HG03135 (cell line): ENCODE measurements around the gene CREB1.
"Not testable (repeated sequence)": the region's sequence is repeated elsewhere in the genome, so short reads cannot be mapped to it uniquely, and the experiment has no call there.

ENCODE experiments used
- ATAC-seq: cut with Tn5 transposase; IDR thresholded peaks from one replicate; pipeline ENCODE4 v1.9.1; 2021; ENCODE audit warnings: mild to moderate bottlenecking, moderate library complexity; ENCODE audit not compliant: unreplicated experiment

CREB1 gene

DNA sequence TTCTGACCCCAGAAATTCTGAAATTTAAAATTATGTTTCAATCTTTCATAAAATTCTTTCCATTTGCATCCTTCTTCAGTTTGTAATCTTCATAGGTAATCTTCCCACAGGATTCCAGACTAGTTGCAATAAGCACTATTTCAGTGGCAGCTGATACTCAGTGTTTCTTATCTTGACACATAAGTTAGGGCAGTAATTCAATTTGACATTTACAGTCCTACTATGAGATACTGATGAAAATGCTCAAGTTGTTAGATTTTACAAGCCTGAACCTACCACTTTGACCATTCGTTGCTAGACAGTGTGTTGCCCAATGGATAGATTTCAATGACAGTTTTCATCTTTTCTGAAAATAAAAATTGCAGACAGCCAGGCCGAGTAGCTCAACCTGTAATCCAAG is 85.1 kb downstream of the CREB1 start:
- ATAC-seq, result no peak

- ATAC-seq, result no peak
Measured at GRCh38 chr2:207616185-207616584, 86.4 kb downstream of the CREB1 start.

GRCh38 chr2:207617011-207617671 is 87.4 kb downstream of the CREB1 start:
- ATAC-seq, result no peak

DNA sequence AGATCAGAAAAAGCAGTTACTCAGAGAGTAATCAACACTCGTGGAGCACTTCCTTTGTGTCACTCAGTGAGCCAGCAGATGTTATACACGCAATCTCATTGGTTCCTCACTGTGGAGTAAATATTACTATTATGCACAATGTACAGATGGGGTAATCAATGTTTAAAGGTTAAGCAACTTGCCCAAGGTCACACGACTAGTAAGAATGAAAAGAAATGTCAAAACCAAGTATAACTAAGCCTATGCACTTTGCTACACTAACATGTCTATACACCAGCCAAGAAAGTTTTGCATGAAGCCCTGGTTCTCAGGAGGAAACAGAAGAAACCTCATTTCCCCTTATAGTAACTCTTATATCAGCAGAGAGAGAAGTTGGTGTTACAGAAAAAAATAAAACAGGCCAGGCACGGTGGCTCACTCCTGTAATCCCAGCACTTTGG is 90.0 kb downstream of the CREB1 start:
- no peak for ATAC-seq

DNA sequence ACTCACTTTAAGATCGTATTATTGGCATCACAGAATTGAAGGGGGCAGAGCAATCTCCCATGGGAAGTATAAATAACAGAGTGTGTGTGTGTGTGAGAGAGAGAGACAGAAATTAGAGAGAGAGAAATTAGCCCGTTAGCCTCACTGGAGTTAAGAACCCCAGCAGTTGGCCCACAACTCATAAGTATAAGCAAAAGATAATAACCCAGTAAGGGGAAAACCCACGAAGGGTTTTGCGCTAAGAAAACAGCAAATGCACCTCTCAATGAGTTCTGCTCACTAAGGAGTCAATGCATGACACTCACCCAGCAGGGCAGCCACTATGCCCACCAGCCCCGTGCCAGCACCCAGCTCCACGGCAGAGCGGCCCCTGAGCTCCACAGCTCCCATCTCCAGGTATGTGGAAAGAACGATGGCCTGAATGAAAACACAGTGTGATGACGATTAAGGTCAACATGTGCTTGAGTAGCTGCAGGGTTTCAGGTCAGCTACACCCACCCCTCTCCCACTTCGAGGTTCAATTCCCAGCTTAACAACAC is 91.8 kb downstream of the CREB1 start:
- ATAC-seq, result no peak

DNA sequence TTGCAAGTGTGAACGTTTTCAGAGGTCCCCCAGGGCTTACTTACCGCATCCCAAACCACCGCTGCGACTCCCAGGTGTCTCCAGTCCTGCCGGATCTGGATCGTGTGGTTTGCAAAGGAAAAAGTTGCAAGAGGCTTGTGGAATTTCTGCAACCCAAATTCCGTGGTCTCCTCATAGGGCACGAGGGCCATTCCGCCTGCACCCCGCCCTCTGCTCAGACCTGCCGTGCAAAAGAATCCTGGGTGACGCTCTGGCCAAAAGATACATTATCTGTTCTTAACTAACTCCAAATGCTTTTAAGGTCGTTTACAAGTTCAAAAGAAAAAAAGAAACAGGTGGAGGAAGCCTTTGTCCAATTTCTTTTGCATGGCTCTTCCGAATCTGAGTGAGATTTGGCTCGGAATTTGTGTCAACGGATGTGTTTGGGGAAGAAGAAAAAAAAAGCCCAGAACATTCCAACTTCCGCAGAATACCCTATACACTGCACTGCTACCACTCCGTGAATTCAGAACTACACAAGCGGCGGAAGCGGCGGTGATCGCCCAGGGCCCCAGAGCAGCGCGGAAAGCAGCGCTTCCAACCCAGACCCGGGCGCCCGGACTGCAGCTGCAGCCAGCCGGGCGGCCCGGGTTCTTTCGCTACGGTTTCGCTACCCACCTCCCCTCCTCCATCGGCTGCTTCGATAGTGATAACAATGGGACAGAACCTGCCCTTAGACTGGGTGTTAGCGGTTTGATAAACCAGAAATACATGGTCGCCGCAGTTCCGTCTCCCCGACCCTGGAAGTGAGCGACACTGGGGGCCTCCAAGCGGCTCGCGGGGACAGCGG is 94.6 kb downstream of the CREB1 start:
- ATAC-seq, result peak; percentile 38

- ATAC-seq, result peak; percentile 61
Measured at GRCh38 chr2:207625014-207625907, 95.5 kb downstream of the CREB1 start, which contains the start of gene METTL21A. Gene METTL21A (minus strand): TSS chr2:207625394. CDS start chr2:207624375, 1,019 bp downstream.

DNA sequence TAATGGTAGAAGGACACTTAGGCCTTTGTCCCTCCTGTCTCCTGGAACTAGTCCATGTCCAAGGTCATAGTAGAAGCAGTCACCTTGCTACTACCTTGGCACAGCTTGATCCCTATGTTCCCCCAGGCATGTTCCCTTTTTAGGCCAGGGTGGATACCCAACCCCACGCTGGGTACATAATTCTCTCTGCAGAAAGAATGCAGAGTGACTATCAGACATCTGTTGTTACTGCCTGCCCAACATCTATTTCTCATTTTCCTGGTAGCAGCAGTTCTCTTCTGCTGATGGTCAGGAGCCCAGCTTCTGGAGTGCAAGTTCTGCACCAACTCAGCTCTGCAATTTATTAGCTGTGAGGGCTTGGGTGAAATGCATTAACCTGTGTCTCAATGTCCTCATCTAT is 99.8 kb downstream of the CREB1 start:
- ATAC-seq, result no peak

DNA sequence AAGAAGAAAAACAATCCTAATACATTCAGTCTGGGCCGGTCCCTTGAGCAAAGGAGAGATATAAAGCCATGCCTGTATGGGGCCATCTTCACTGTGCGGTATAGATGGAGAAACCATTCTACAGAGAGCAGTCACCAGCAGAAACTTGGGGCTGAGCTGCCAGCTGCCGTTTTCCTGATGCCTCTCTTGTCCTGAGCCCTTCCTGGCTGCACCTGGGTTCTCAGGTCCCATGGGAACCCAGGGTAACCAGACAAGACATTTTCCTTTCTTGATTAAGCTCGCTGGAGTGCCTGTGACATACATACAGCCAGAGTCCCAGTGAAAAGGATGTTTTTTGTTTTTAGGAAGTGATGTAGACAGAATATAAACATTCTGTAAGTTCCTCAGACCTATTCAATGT is 100.7 kb downstream of the CREB1 start:
- ATAC-seq, result no peak

DNA sequence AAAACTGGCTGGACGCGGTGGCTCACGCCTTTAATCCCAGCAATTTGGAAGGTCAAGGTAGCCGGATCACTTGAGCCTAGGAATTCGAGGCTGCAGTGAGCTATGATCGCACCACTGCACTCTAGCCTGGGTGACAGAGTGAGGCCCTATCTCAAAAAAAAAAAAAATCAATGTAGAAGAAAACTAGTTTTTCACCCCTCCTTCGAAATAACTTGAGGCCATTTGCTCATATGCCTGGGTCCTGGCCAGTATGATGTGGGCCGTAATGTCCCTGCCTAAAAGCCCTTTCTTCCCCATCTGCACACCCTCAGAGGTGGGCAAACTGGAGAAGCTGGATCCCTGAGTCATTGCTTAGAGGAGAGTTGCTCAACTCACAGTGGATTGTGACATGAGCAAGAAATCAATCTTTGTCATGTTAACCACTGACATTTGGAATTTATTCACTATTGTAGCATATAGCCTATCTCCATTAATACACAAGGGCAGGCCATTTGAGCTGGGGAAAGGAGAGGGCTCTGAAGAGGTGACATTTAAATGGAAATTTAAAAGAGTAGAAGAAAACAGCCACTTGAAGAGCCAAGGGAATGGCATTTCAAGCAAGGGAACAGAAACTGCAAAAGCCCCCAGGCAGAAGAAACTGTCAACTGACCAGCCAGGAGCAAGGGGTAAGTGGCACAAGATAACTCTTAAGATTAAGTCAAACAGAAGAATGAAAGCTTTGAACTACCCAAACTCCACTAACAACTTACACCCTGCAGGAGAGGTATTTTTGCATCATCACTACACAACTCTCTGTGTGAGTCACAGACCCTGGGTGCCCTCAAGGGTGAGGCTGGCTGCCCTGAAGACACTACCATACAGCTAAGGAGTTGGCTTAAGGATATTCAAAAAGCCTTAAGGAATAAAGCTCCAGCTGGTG is 103.1 kb downstream of the CREB1 start:
- ATAC-seq, result no peak

DNA sequence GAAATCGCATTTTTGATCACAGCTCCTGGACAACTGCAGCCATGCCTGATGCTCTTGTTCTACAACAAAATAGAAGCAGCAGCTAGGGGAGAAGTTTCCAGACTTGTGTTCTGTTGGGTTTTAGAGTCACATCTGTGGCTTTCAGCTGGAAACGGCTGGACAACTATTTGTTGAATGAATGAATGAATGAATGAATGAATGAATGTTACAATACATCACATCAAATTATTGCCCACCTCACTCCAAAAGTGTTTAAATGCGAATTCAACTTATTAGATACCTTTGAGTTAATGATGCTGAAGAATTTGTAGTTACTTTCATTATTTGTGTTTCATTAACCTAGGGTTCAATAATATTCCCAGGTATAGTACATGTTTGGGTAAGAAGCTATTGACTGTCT is 103.9 kb downstream of the CREB1 start:
- no peak for ATAC-seq

GRCh38 chr2:207635468-207636200 is 105.9 kb downstream of the CREB1 start:
- ATAC-seq, result no peak

DNA sequence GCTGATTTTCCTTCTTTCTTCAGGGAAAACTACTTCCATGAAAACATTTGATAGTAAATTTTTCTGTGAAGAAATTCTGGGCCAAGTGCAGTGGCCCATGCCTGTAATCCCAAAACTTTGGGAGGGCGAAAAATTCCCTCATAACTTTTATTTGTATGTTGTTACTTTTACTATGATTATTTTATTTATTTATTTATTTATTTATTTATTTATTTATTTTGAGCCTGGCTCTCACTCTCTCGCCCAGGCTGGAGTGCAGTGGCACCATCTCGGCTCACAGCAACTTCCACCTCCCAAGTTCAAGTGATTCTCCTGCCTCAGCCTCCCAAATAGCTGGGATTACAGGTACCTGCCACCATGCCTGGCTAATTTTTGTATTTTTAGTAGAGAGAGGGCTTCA is 109.5 kb downstream of the CREB1 start:
- not testable (repeated sequence) for ATAC-seq

- no peak for ATAC-seq
Measured at GRCh38 chr2:207640160-207640559, 110.4 kb downstream of the CREB1 start.

DNA sequence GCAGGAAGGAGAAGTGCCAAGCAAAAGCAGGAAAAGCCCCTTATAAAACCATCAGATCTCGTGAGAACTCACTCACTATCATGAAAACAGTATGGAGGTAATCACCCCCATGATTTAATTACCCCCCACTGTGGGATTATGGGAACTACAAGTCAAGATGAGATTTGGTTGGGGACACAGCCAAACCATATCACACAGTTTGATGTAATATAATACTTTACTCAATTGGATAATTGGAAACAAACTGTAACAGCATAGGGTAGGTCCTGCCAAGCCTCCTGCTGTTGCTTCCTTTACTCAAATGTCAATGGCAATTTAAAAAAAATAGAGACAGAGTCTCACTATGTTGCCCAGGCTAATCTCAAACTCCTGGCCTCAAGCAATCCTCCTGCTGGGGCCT is 110.9 kb downstream of the CREB1 start:
- ATAC-seq, result no peak

GRCh38 chr2:207643892-207644291 is 114.1 kb downstream of the CREB1 start:
- no peak for ATAC-seq

- ATAC-seq, result not testable (repeated sequence)
Measured at GRCh38 chr2:207646582-207646981, 116.8 kb downstream of the CREB1 start.
